Measurements from ENCODE around the gene CFAP298. TPM values are rescaled to one million over a fixed set of nuclear protein-coding genes. Genes with fewer than 3 reads are reported as not detected.
"Not testable (repeated sequence)": the region's sequence is repeated elsewhere in the genome, so short reads cannot be mapped to it uniquely, and the experiment has no call there.

The CFAP298 gene
- total RNA-seq, 2 experiments from 2014 or later = 34.0 to 34.7 TPM

DNA sequence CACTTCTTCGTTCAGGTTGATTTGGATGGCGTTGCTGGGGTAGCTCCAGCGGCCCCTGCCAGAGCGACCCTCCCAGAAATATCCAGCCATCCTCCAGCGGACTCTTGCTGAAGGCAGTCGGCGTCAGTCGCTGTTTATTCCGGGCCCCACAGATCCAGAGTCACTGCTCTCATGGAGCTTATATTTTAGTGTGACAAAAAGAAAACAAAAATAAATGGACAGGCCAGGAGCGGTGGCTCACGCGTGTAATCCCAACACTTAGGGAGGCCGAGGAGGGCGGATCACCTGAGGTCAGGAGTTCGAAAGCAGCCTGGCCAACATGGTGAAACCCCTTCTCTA is 791 bp upstream of the CFAP298 start:
- ChIA-PET CTCF (interaction anchor here (0.8 to 3.0 kb wide), 5 partner anchors 12 to 221 kb away, joined by 3 to 24 read pairs (median 6); partner anchors contain the start of gene PAXBP1), POLR2A (interaction anchor here (0.9 to 2.4 kb wide), 6 partner anchors 9 to 219 kb away, joined by 3 to 22 read pairs (median 4); partner anchors contain the start of genes PAXBP1 and SYNJ1)
- Mint-ChIP-seq H3K27me3 (peaks cover 3% of the 10 kb centered on the region), H3K27ac (peak overlapping the region; percentile 85), H3K4me3 (peak overlapping the region; percentile 93), H3K4me1 (peaks cover 27% of the 10 kb centered on the region), H3K9me3 (no peaks in the 10 kb centered on the region), H3K36me3 (ENCODE audit: low read depth) (peaks cover 14% of the 10 kb centered on the region)
- DNase-seq = no peak

DNA sequence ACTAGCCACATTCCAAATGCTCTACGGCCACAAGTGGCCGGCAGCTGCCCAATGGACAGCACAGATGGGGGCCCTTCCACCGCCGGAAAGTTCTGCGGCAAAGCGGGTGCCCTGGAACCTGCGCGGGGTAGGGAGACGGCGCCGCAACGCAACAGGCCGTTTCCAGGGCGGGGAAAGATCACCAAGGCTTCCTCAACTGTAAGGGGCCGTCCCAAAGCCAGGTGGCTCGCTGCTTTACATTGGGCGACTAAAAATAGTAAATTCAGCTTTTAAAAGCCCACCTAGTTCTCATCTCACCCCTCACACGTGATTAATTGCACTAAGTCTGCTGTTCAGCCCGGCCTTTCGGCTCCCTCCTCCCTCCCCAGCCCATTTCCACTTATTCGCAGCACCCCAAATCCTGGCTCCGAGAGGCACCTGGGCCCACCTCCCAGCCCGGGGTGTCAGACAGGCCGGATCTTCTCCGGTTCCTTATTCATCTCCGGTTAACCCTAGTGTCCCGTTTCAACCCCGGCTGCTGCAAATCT is 643 bp downstream of the CFAP298 start:
- Mint-ChIP-seq H3K27me3 (peaks cover 3% of the 10 kb centered on the region), H3K4me1 (peaks cover 27% of the 10 kb centered on the region), H3K36me3 (ENCODE audit: low read depth) (peaks cover 19% of the 10 kb centered on the region), H3K9me3 (no peaks in the 10 kb centered on the region), H3K27ac (peak overlapping the region; percentile 85), H3K4me3 (peak overlapping the region; percentile 93)
- CTCF ChIA-PET = interaction anchor here (0.7 to 3.0 kb wide), 6 partner anchors 10 to 219 kb away, joined by 3 to 24 read pairs (median 5); partner anchors contain the start of gene PAXBP1
- POLR2A ChIA-PET = interaction anchor here (0.6 to 2.4 kb wide), 6 partner anchors 10 to 220 kb away, joined by 3 to 22 read pairs (median 6); partner anchors contain the start of genes EVA1C, PAXBP1 and SYNJ1
- peak; percentile 48 for DNase-seq

DNA sequence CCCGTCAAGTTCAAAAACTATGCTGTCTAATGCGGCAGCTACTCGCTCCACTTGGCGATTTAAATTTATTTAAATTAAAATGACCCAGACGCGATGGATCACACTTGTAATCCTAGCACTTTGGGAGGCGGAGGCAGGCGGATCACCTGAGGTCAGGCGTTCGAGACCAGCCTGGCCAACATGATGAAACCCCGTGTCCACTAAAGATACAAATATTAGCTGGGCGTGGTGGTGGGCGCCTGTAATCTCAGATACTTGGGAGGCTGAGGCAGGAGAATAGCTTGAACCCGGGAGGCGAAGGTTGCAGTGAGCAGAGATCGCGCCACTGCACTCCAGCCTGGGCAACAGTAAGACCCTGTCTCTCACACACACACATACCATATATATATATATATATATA is 1.2 kb downstream of the CFAP298 start:
- not testable (repeated sequence) for DNase-seq, H3K27ac Mint-ChIP-seq, H3K9me3 Mint-ChIP-seq, H3K27me3 Mint-ChIP-seq
- Mint-ChIP-seq H3K4me1 (peaks cover 27% of the 10 kb centered on the region), H3K4me3 (peak overlapping the region; percentile 43), H3K36me3 (ENCODE audit: low read depth) (peaks cover 22% of the 10 kb centered on the region)
- ChIA-PET CTCF (interaction anchor here (1.3 to 3.0 kb wide), 4 partner anchors 9 to 219 kb away, joined by 3 to 24 read pairs (median 5); no protein-coding TSS in a partner anchor), POLR2A (interaction anchor here (1.7 to 2.4 kb wide), 3 partner anchors 9 to 199 kb away, joined by 4 to 22 read pairs (median 9); partner anchors contain the start of genes EVA1C and PAXBP1)

DNA sequence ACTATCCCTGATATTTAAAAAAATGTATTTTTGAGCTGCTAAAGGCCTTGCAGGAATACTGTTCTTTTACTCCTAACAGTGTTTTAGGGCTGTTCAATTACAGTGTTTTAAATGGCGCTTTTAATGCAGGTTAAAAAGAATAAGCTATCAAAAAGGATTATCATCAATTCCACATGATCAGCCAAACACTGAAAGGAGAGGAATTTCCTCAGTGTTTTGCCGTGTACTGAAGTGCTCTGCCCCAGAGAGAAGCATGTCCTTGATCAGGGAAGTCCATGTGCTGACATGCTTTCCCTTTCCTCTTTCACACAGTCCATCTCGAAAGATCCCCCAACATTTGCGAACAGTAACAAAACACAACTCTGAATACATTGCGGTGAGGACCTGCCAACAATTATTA is 3.3 kb downstream of the CFAP298 start:
- H3K9me3 Mint-ChIP-seq = no peaks in the 10 kb centered on the region
- no peak overlapping the region for H3K4me3 Mint-ChIP-seq
- ChIA-PET CTCF (interaction anchor here (0.9 to 1.4 kb wide), 3 partner anchors 8 to 217 kb away, joined by 3 to 12 read pairs (median 5); no protein-coding TSS in a partner anchor), POLR2A (interaction anchor here (0.7 to 1.1 kb wide), 2 partner anchors 197 to 887 kb away, joined by 3 to 4 read pairs; no protein-coding TSS in a partner anchor)
- no peaks in the 10 kb centered on the region for H3K27me3 Mint-ChIP-seq
- H3K36me3 Mint-ChIP-seq (ENCODE audit: low read depth) = peaks cover 34% of the 10 kb centered on the region
- no peak for DNase-seq
- peaks cover 27% of the 10 kb centered on the region for H3K4me1 Mint-ChIP-seq
- H3K27ac Mint-ChIP-seq = no peak overlapping the region

DNA sequence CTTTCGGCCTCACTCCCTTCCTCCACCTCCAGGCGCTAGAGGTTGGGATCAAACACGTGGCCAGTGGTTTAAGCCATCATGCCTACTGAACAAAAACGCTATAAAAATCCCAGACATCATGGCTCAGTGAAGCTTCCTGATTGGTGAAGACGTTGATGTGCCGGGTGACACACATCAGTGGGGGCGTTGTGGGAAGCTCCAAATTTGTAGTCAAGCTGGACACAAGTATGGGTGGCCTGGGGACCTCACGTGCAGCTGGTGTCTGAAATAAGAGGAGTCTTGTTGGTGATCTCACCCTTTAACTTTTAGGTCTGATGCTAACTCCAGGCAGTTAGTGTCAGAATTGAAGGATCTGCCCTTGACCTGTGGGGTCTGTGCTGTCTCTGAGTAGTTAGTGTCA is 6.7 kb downstream of the CFAP298 start:
- peaks cover 11% of the 10 kb centered on the region for H3K4me1 Mint-ChIP-seq
- H3K27me3 Mint-ChIP-seq = no peaks in the 10 kb centered on the region
- H3K4me3 Mint-ChIP-seq = no peak overlapping the region
- peaks cover 49% of the 10 kb centered on the region for H3K36me3 Mint-ChIP-seq (ENCODE audit: low read depth)
- ChIA-PET POLR2A (interaction anchor here (1.3 kb wide), 1 partner anchor 213 kb away, joined by 3 read pairs; the partner anchor contains the start of gene URB1), CTCF (interaction anchor here (0.5 to 2.2 kb wide), 3 partner anchors 21 to 644 kb away, joined by 5 to 12 read pairs (median 5); no protein-coding TSS in a partner anchor)
- DNase-seq = no peak
- no peaks in the 10 kb centered on the region for H3K9me3 Mint-ChIP-seq
- no peak overlapping the region for H3K27ac Mint-ChIP-seq

DNA sequence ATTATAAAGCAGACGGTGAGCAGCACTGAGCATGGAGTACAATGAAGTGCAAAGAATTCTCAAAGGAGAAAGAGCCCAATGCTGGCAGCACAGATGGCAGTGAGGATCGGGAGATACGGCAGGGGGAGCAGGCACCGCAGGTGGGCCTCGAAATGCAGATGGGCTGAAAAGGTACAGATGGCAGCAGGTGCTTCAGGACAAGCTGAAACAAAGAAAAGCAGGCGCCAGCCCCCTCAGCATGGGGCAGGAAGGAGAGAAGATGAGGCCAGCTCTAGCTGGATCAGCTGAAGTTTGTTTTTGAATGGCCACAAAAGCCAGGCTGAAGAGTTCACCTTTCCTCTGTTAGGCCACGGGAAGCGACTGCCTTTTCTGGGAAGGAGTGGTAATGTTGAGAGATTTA is 7.7 kb downstream of the CFAP298 start:
- DNase-seq = no peak
- ChIA-PET CTCF (interaction anchor here (0.9 to 2.2 kb wide), 2 partner anchors 22 to 201 kb away, joined by 5 to 12 read pairs; no protein-coding TSS in a partner anchor), POLR2A (interaction anchor here (1.3 to 1.4 kb wide), 2 partner anchors 8 to 212 kb away, joined by 3 to 5 read pairs; partner anchors contain the start of genes CFAP298 and URB1)
- Mint-ChIP-seq H3K27ac (no peak overlapping the region), H3K9me3 (no peaks in the 10 kb centered on the region), H3K4me1 (peaks cover 3% of the 10 kb centered on the region), H3K27me3 (no peaks in the 10 kb centered on the region), H3K4me3 (no peak overlapping the region), H3K36me3 (ENCODE audit: low read depth) (peaks cover 49% of the 10 kb centered on the region)

DNA sequence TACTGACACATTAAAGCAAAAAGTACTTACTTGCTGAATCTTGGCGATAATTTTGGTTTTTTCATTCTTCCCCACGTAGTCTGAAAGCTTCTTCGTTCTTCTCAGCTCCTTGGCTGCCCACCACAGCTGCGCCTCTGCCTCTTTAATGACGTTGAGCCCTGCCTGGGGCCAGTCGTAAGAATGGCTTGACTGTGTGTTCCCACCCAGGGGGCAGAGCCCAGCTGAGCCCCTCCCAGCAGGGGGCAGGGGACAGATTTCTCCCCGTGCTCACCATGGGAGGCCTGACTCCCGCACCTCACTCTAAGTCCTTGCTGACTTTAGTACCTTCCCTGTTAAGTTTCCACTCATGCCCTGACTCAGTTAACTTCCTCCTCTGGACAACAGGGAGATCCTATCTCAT is 9.0 kb downstream of the CFAP298 start:
- ChIA-PET CTCF (interaction anchor here (5.4 kb wide), 1 partner anchor 201 kb away, joined by 50 read pairs; no protein-coding TSS in a partner anchor), POLR2A (interaction anchor here (1.4 kb wide), 1 partner anchor 9 kb away, joined by 5 read pairs; the partner anchor contains the start of gene CFAP298)
- Mint-ChIP-seq H3K27me3 (no peaks in the 10 kb centered on the region), H3K4me1 (no peaks in the 10 kb centered on the region), H3K27ac (no peak overlapping the region), H3K9me3 (no peaks in the 10 kb centered on the region), H3K4me3 (no peak overlapping the region), H3K36me3 (ENCODE audit: low read depth) (peaks cover 46% of the 10 kb centered on the region)
- no peak for DNase-seq

DNA sequence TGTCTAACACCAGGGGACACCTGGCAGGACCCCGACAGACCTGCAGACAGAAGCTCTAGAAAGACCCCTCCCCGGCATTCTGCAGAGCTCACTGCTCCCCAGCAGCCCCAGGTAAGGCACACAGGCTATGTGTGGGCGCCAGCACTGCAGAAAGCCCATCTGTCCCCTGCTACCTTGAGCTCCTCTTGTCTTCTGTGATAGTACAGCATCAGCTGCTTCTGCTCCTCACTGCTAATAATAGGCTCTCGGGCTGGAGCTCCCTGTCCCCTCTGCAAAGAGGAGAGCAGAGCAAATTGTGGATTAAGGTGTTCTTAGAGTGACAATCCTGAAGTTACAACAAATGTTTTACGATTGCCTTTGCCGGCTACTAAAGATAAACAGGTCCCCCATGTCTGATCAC is 10.1 kb downstream of the CFAP298 start:
- no peaks in the 10 kb centered on the region for H3K9me3 Mint-ChIP-seq
- DNase-seq = no peak
- CTCF ChIA-PET = interaction anchor here (1.3 to 5.4 kb wide), 6 partner anchors 10 to 200 kb away, joined by 3 to 50 read pairs (median 14); partner anchors contain the start of gene CFAP298
- no peaks in the 10 kb centered on the region for H3K27me3 Mint-ChIP-seq
- H3K27ac Mint-ChIP-seq = no peak overlapping the region
- H3K4me1 Mint-ChIP-seq = no peaks in the 10 kb centered on the region
- no peak overlapping the region for H3K4me3 Mint-ChIP-seq
- peaks cover 41% of the 10 kb centered on the region for H3K36me3 Mint-ChIP-seq (ENCODE audit: low read depth)
- POLR2A ChIA-PET = interaction anchor here (1.8 kb wide), 1 partner anchor 10 kb away, joined by 9 read pairs; the partner anchor contains the start of gene CFAP298

DNA sequence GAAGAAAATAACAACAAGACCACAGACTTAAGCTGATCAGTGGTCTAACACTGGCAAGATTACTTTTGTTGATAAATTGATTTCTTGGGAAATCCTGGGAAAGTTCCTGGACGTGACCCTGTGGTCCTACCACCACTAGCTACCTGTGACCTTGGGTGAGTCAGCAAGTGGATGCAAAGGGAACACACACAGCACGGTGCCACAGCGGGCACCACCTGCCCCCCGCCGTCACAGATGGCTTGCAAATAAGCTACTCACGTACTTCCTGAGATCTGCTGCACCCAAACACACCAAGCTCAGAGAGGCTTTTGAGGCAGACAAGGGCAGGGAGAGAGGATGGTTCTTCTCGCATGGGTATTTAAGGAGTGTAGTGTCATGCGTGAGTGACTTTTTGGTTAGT is 12.7 kb downstream of the CFAP298 start:
- Mint-ChIP-seq H3K27ac (no peak overlapping the region), H3K4me1 (peaks cover 11% of the 10 kb centered on the region), H3K4me3 (no peak overlapping the region), H3K27me3 (no peaks in the 10 kb centered on the region), H3K9me3 (no peaks in the 10 kb centered on the region), H3K36me3 (ENCODE audit: low read depth) (peaks cover 31% of the 10 kb centered on the region)
- DNase-seq = no peak
- ChIA-PET POLR2A (no interaction called here), CTCF (interaction anchor here (1.1 to 5.4 kb wide), 3 partner anchors 10 to 197 kb away, joined by 3 to 50 read pairs (median 5); partner anchors contain the start of gene CFAP298)

DNA sequence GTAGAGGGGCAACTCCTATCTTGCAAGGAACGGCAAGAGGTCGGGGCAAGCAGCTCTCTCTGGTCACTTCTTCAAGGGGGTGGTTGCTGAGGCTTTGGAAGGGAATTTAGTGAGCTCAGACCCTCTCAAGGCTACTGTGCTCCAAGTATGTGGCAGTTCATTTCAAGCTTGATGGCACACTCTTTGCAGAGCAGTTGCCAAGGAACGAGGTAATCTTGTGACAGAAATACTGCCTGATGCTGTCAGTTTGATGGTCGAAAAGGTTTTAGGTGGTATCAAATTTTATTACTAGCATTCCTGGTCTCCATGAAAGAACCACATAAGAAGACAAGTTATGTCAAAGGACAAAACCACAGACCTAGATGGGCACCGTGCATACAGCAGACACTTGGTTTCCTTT is 13.1 kb downstream of the CFAP298 start:
- POLR2A ChIA-PET = no interaction called here
- peaks cover 11% of the 10 kb centered on the region for H3K4me1 Mint-ChIP-seq
- no peak for DNase-seq
- peaks cover 26% of the 10 kb centered on the region for H3K36me3 Mint-ChIP-seq (ENCODE audit: low read depth)
- no peak overlapping the region for H3K4me3 Mint-ChIP-seq
- no peaks in the 10 kb centered on the region for H3K27me3 Mint-ChIP-seq
- H3K27ac Mint-ChIP-seq = no peak overlapping the region
- H3K9me3 Mint-ChIP-seq = no peaks in the 10 kb centered on the region
- CTCF ChIA-PET = interaction anchor here (1.1 to 5.4 kb wide), 3 partner anchors 10 to 197 kb away, joined by 3 to 50 read pairs (median 5); partner anchors contain the start of gene CFAP298

DNA sequence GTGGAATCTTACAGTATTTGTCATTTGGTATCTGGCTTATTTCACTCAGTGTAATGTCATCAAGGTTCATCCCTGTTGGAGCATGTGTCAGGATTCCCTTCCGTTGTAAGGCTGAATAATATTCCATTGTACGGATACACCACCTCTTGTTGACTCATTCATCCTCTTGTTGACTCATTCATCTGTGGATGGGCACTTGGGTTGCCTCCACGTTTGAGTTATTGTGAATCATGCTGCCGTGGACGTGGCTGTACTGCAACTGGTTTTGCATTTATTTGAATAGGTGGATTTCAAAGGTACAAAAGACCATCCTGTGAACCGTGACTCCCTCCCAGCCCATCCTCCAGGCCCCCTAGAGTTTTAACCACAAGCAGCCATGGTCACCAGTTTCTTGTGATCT is 15.0 kb downstream of the CFAP298 start:
- no peak overlapping the region for H3K27ac Mint-ChIP-seq
- H3K9me3 Mint-ChIP-seq = no peaks in the 10 kb centered on the region
- no peaks in the 10 kb centered on the region for H3K27me3 Mint-ChIP-seq
- peaks cover 11% of the 10 kb centered on the region for H3K36me3 Mint-ChIP-seq (ENCODE audit: low read depth)
- peaks cover 11% of the 10 kb centered on the region for H3K4me1 Mint-ChIP-seq
- no peak for DNase-seq
- CTCF ChIA-PET = interaction anchor here (0.7 kb wide), 1 partner anchor 196 kb away, joined by 5 read pairs; no protein-coding TSS in a partner anchor
- H3K4me3 Mint-ChIP-seq = no peak overlapping the region
- POLR2A ChIA-PET = no interaction called here

DNA sequence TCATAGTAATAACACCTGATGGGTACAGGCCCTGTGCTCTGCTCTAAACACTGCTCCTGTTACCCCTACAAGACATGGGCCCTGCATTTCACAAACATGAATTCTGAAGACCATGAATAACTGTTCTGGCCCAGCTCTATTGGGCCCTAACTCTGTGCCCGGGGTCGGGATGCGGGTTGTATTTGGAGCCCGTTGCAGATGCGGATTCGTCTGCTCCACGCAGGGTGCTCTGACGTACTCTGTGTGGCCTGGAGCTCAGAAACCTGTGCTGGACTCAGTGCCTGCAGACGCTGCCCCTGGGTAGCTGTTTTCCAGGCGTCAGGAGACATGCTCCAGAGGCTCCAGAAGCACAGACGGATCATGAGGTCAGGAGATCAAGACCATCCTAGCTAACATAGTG is 16.7 kb downstream of the CFAP298 start:
- Mint-ChIP-seq H3K4me1 (peaks cover 11% of the 10 kb centered on the region), H3K27ac (no peak overlapping the region), H3K27me3 (no peaks in the 10 kb centered on the region), H3K36me3 (ENCODE audit: low read depth) (peaks cover 6% of the 10 kb centered on the region), H3K4me3 (no peak overlapping the region), H3K9me3 (no peaks in the 10 kb centered on the region)
- ChIA-PET POLR2A (no interaction called here), CTCF (interaction anchor here (1.5 kb wide), 1 partner anchor 223 kb away, joined by 3 read pairs; no protein-coding TSS in a partner anchor)
- no peak for DNase-seq

DNA sequence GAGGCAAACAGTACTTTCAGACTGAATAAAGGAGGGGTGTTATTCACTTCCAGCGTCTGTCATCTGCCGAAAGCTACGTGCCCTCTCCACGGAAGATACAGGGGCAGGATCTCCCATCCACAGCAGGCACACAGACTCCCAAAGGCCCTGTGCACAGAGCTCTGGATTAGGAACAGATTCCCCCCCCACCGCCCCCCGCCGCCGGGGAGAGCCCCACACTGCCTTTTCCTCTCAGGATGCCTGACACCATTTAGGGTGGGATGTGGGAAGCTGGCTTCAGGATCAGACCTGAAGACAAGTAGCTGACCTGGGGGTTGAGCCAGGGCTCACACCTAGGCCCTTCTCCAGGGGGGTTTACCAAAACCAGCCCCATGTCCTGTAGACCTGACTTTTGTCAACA is 18.5 kb downstream of the CFAP298 start:
- no peak for DNase-seq
- Mint-ChIP-seq H3K27ac (no peak overlapping the region), H3K4me3 (no peak overlapping the region), H3K9me3 (no peaks in the 10 kb centered on the region), H3K4me1 (peaks cover 11% of the 10 kb centered on the region), H3K36me3 (ENCODE audit: low read depth) (no peaks in the 10 kb centered on the region), H3K27me3 (no peaks in the 10 kb centered on the region)
- POLR2A ChIA-PET = no interaction called here
- CTCF ChIA-PET = interaction anchor here (0.5 kb wide), 1 partner anchor 611 kb away, joined by 3 read pairs; no protein-coding TSS in a partner anchor
